Parathyroid adenoma (tissue), 2 donors: ENCODE data around the gene TEX101.

Experiments used
- H2AFZ ChIP-seq: fragments of 300-600 bp; sonication (generic); one replicate; pipeline ENCODE4 v1.7.0; 2017; ENCODE audit warnings: antibody characterized with exemption, mild to moderate bottlenecking
- H3K27ac ChIP-seq: fragments of 300-600 bp; sonication (generic); one replicate; pipeline ENCODE4 v1.7.0; 2017
- H3K27me3 ChIP-seq: fragments of 300-600 bp; sonication (generic); one replicate; pipeline ENCODE4 v1.7.0; 2017; ENCODE audit warnings: low read length; ENCODE audit not compliant: control insufficient read depth, insufficient read depth
- H3K36me3 ChIP-seq: fragments of 300-600 bp; sonication (generic); one replicate; pipeline ENCODE4 v1.7.0; 2017; ENCODE audit warnings: low read length; ENCODE audit not compliant: control insufficient read depth, insufficient read depth
- H3K4me1 ChIP-seq: fragments of 300-600 bp; sonication (generic); one replicate; pipeline ENCODE4 v1.7.0; 2017; ENCODE audit warnings: control low read depth
- H3K4me2 ChIP-seq: fragments of 300-600 bp; sonication (generic); one replicate; pipeline ENCODE4 v1.7.0; 2017; ENCODE audit warnings: low read length
- H3K4me3 ChIP-seq: fragments of 300-600 bp; sonication (generic); one replicate; pipeline ENCODE4 v1.7.0; 2017; ENCODE audit warnings: low read depth, low read length
- H3K79me2 ChIP-seq: fragments of 300-600 bp; sonication (generic); one replicate; pipeline ENCODE4 v1.7.0; 2017; ENCODE audit warnings: control low read depth
- H3K9ac ChIP-seq: fragments of 300-600 bp; sonication (generic); one replicate; pipeline ENCODE4 v1.7.0; 2017; ENCODE audit warnings: mild to moderate bottlenecking
- H3K9me3 ChIP-seq: fragments of 300-600 bp; sonication (generic); one replicate; pipeline ENCODE4 v1.7.0; 2017; ENCODE audit warnings: low read length; ENCODE audit not compliant: control insufficient read depth
- CTCF ChIP-seq: fragments of 300-600 bp; sonication (generic); IDR thresholded peaks from one replicate; pipeline ENCODE4 v1.7.0; 2017; ENCODE audit warnings: antibody characterized with exemption, mild to moderate bottlenecking
- donor health status: primary hyperparathyroidism.

Gene TEX101

GRCh38 chr19:43395561-43395960, 19.1 kb upstream of the TEX101 start:
- H3K4me2 ChIP-seq = no peak overlapping the region
- no peak overlapping the region for H2AFZ ChIP-seq
- H3K36me3 ChIP-seq = no peaks in the 10 kb centered on the region
- no peaks in the 10 kb centered on the region for H3K9me3 ChIP-seq
- no peak overlapping the region for H3K27ac ChIP-seq
- no peak overlapping the region for H3K9ac ChIP-seq
- H3K4me3 ChIP-seq = no peak overlapping the region
- H3K4me1 ChIP-seq = no peaks in the 10 kb centered on the region
- TF ChIP-seq CTCF = no peak
- H3K79me2 ChIP-seq = no peaks in the 10 kb centered on the region
- no peaks in the 10 kb centered on the region for H3K27me3 ChIP-seq

GRCh38 chr19:43406297-43406696, 8.4 kb upstream of the TEX101 start:
- Histone ChIP-seq H3K27ac (no peak overlapping the region), H3K36me3 (no peaks in the 10 kb centered on the region), H3K9me3 (no peaks in the 10 kb centered on the region), H3K4me1 (no peaks in the 10 kb centered on the region), H3K9ac (no peak overlapping the region), H3K4me3 (no peak overlapping the region), H3K4me2 (no peak overlapping the region), H3K27me3 (no peaks in the 10 kb centered on the region), H2AFZ (no peak overlapping the region), H3K79me2 (no peaks in the 10 kb centered on the region)
- TF ChIP-seq CTCF = no peak

- no peak overlapping the region for H3K4me2 ChIP-seq
- no peaks in the 10 kb centered on the region for H3K9me3 ChIP-seq
- H3K36me3 ChIP-seq = no peaks in the 10 kb centered on the region
- no peak overlapping the region for H3K9ac ChIP-seq
- no peak for TF ChIP-seq CTCF
- H2AFZ ChIP-seq = no peak overlapping the region
- no peak overlapping the region for H3K4me3 ChIP-seq
- H3K79me2 ChIP-seq = no peaks in the 10 kb centered on the region
- H3K4me1 ChIP-seq = no peaks in the 10 kb centered on the region
- no peaks in the 10 kb centered on the region for H3K27me3 ChIP-seq
- H3K27ac ChIP-seq = no peak overlapping the region
Observed at GRCh38 chr19:43407416-43408005, 7.2 kb upstream of the TEX101 start.

DNA sequence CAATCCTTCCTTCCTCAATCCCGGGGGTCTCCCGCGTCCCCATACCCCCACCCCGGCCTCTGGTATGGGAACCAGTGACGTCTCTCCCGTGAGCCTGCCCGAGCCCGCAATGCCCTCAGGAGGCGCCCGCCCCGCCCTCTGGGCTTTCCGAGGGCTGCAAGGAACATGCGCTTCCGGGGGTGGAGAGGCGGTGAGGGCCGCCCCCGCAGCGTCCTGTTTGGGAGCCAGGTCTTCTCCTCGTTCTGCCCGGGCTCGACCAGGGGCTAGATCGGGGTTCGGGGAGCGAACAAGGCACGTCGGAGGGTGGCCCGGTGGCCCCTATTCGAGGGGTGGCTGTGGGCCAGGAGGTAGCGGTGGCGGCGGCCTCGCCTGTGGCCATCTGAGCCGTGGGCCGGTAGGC, 6.6 kb upstream of the TEX101 start:
- Histone ChIP-seq H3K4me1 (no peaks in the 10 kb centered on the region), H3K4me2 (no peak overlapping the region), H3K79me2 (no peaks in the 10 kb centered on the region), H2AFZ (no peak overlapping the region), H3K4me3 (no peak overlapping the region), H3K9ac (no peak overlapping the region), H3K27me3 (no peaks in the 10 kb centered on the region), H3K9me3 (no peaks in the 10 kb centered on the region), H3K27ac (no peak overlapping the region), H3K36me3 (no peaks in the 10 kb centered on the region)
- TF ChIP-seq CTCF = no peak

- no peak overlapping the region for H2AFZ ChIP-seq
- no peak overlapping the region for H3K4me3 ChIP-seq
- no peaks in the 10 kb centered on the region for H3K27me3 ChIP-seq
- no peaks in the 10 kb centered on the region for H3K9me3 ChIP-seq
- no peak overlapping the region for H3K27ac ChIP-seq
- H3K4me2 ChIP-seq = no peak overlapping the region
- no peaks in the 10 kb centered on the region for H3K79me2 ChIP-seq
- no peaks in the 10 kb centered on the region for H3K36me3 ChIP-seq
- H3K9ac ChIP-seq = no peak overlapping the region
- no peaks in the 10 kb centered on the region for H3K4me1 ChIP-seq
- TF ChIP-seq CTCF = no peak
Observed at GRCh38 chr19:43409415-43409814, 5.3 kb upstream of the TEX101 start.
